ENCODE results near the gene KATNAL1. TPM values are rescaled to one million over a fixed set of nuclear protein-coding genes. Genes with fewer than 3 reads are reported as not detected.
"Not testable (repeated sequence)": the region's sequence is repeated elsewhere in the genome, so short reads cannot be mapped to it uniquely, and the experiment has no call there.

Gene KATNAL1
- total RNA-seq, 1 donor: 7.0 TPM

DNA sequence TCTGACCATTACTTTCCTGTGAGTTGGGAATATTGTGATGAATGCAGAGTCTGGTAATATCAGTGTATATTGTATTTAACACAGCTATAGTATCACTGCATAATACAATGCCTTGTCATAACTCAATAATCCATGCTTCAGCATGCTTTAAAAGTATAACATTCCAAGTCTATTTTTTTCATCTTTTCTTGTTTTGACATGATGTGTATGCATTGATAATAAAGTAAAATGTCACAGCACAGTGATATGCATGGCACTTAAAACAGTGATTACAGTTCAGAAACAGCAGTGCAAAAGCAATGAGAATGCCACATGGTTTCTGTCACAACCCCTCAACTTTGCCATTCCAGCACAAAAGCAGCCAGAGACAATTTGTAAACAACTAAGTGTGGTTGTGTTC, 17.8 kb downstream of the KATNAL1 start:
- Histone ChIP-seq H3K4me1 (ENCODE audit: insufficient read depth, low read length) (no peaks in the 10 kb centered on the region), H3K4me3 (ENCODE audit: low read length) (no peak overlapping the region), H3K9me3 (ENCODE audit: low read depth, low read length) (no peaks in the 10 kb centered on the region), H3K27me3 (ENCODE audit: insufficient read depth, low read length) (no peaks in the 10 kb centered on the region)

DNA sequence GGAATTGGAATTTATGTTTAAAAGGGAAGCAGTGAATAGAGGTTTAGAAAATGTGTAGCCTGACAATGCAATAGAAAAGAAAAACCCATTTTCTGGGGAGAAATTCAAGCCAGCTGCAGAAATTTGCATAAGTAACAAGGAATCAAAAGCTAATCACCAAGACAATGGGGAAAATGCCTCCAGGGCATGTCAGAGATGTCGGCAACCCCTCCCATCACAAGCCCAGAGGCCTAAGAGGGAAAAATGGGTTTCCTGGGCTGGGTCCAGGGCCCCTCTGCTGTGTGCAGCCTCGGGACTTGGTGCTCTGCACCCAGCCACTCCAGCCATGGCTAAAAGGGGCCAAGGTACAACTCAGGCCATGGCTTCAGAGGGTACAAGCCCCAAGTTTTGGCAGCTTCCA, 21.3 kb downstream of the KATNAL1 start:
- H3K27me3 ChIP-seq (ENCODE audit: insufficient read depth, low read length); H3K4me3 ChIP-seq (ENCODE audit: low read length); H3K9me3 ChIP-seq (ENCODE audit: low read depth, low read length); H3K4me1 ChIP-seq (ENCODE audit: insufficient read depth, low read length): not testable (repeated sequence)

DNA sequence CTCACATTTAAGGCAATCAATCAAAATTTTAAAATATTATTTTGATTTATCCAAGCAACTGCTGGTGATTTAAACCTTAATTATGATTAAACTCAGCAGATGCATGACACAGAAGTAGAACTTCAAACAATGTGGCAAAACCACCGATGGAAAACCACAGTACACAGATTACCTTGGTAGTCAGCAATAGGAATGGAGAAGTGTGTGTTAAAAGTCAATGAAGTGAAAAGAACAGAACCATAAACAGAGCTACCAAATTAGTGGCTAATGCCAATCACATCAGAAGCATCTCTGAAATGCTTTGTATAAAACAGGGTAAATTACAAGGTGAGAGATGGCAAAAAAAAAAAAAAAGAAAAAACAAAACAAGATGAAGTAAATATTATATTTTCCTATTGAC, 31.2 kb downstream of the KATNAL1 start:
- no peak overlapping the region for H3K4me3 ChIP-seq (ENCODE audit: low read length)
- no peaks in the 10 kb centered on the region for H3K27me3 ChIP-seq (ENCODE audit: insufficient read depth, low read length)

DNA sequence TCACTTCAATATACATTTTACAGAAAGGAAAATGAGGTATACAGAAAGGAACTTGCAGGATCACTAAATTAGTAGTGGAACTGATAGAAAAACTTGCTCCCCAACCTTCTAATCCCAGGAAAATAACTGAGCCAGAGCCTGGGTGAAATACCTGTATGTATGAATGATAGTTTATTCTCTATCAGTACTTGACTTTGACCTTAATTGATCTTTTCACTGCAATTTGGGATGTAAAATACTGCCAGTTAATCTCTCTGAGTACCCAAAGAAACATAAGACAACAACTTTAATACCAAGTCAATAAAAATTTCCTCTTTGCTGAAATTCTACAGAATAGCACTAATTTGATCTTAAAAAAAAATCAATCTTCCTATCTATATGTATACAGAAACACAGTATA, 33.3 kb downstream of the KATNAL1 start:
- no peaks in the 10 kb centered on the region for H3K4me1 ChIP-seq (ENCODE audit: insufficient read depth, low read length)
- no peaks in the 10 kb centered on the region for H3K27me3 ChIP-seq (ENCODE audit: insufficient read depth, low read length)
- no peaks in the 10 kb centered on the region for H3K9me3 ChIP-seq (ENCODE audit: low read depth, low read length)
- no peak overlapping the region for H3K4me3 ChIP-seq (ENCODE audit: low read length)

More for the DNA sequence above, 31.2 kb downstream of the KATNAL1 start:
- no peaks in the 10 kb centered on the region for H3K4me1 ChIP-seq (ENCODE audit: insufficient read depth, low read length)
- no peaks in the 10 kb centered on the region for H3K9me3 ChIP-seq (ENCODE audit: low read depth, low read length)

DNA sequence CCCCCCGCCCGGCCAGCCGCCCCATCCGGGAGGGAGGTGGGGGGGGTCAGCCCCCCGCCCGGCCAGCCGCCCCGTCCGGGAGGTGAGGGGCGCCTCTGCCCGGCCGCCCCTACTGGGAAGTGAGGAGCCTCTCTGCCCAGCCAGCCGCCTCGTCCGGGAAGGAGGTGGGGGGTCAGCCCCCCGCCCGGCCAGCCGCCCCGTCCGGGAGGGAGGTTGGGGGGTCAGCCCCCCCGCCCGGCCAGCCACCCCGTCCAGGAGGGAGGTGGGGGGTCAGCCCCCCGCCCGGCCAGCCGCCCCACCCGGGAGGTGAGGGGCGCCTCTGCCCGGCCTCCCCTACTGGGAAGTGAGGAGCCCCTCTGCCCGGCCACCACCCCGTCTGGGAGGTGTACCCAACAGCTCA, 37.3 kb downstream of the KATNAL1 start:
- not testable (repeated sequence) for H3K27me3 ChIP-seq (ENCODE audit: insufficient read depth, low read length); H3K4me3 ChIP-seq (ENCODE audit: low read length); H3K9me3 ChIP-seq (ENCODE audit: low read depth, low read length); H3K4me1 ChIP-seq (ENCODE audit: insufficient read depth, low read length)

DNA sequence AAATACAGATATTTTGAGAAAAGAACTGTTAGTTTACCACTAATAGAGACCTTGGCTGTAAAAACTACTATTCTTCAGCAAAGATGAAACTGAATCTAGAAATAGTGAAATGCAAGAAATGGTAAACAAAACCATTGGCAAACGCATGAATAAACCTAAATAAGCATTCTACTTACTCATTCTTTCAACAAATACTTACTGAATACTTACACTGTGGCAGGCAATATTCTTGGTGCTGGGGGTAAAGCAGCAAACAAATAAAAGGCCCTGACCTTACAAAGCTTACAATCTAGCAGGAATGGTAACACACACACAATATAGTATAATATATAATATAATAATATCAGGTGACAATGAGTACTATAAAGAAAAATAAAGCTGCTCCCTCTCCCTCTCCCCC, 38.7 kb downstream of the KATNAL1 start:
- Histone ChIP-seq H3K4me3 (ENCODE audit: low read length) (no peak overlapping the region), H3K4me1 (ENCODE audit: insufficient read depth, low read length) (no peaks in the 10 kb centered on the region), H3K27me3 (ENCODE audit: insufficient read depth, low read length) (no peaks in the 10 kb centered on the region), H3K9me3 (ENCODE audit: low read depth, low read length) (no peaks in the 10 kb centered on the region)

DNA sequence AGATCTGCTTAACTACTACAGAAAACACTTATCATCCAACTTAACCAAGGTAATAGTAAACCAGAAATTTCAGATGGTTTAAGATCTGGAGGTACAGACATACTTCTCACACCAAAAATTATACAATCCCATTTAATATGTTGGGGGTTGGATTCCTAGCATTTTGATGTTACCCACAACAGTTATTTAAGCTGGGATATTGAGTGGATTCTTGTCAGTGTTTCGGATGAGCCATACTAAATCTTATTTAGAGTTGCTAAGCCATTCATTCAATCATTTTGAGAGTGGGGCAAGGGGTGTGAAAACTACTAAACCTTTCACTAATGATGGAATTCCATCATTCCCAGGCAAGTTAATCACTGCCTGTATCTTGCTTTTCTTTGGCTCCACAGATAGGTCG, 40.6 kb downstream of the KATNAL1 start:
- H3K9me3 ChIP-seq (ENCODE audit: low read depth, low read length): no peaks in the 10 kb centered on the region
- H3K4me1 ChIP-seq (ENCODE audit: insufficient read depth, low read length): no peaks in the 10 kb centered on the region
- no peaks in the 10 kb centered on the region for H3K27me3 ChIP-seq (ENCODE audit: insufficient read depth, low read length)
- no peak overlapping the region for H3K4me3 ChIP-seq (ENCODE audit: low read length)

DNA sequence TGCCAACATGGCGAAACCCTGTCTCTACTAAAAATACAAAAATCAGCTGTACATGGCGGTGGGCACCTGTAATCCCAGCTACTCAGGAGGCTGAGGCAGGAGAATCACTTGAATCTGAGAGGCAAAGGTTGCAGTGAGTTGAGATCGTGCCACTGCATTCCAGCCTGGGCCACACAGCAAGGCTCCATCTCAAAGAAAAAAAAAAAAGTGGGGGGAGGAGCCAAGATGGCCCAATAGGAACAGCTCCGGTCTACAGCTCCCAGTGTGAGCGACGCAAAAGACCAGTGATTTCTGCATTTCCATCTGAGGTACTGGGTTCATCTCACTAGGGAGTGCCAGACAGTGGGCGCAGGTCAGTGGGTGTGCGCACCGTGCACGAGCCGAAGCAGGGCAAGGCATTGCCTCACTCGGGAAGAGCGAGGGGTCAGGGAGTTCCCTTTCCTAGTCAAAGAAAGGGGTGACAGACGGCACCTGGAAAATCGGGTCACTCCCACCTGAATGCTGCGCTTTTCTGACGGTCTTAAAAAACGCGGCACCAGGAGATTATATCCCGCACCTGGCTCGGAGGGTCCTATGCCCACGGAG, 48.1 kb downstream of the KATNAL1 start:
- not testable (repeated sequence) for H3K27me3 ChIP-seq (ENCODE audit: insufficient read depth, low read length); H3K4me3 ChIP-seq (ENCODE audit: low read length); H3K9me3 ChIP-seq (ENCODE audit: low read depth, low read length); H3K4me1 ChIP-seq (ENCODE audit: insufficient read depth, low read length)

DNA sequence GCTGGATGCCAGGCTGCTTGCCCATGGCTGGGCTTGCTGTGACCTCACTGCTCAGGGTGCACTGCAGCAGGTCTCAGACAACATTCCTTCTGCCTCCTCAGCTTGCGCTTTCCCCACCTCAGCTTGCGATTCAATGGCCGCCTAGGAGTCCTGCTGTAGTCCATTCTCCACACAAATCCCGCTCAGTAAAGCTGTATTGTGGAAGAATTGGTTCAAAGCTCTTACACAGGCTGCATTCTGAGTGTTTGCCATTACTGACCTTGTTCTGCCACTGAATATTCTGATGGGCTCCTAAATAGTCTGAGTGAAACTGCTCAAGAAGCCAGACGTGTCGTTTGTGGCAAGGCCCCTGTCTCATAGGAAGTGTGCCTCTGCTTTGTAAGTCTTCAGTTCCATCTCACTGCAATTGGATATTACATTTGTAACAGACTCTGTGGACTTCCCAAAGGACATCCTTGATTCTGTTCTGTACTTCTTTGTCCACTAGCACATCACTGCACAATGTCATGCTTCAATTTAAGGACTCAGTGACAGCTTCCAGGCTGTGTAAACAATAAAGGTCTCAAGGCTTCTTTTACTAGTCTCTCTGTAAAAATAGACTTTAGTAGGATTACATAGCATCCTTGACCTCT, 49.8 kb downstream of the KATNAL1 start:
- Histone ChIP-seq H3K4me1 (ENCODE audit: insufficient read depth, low read length) (peaks cover 7% of the 10 kb centered on the region), H3K27me3 (ENCODE audit: insufficient read depth, low read length) (no peaks in the 10 kb centered on the region), H3K4me3 (ENCODE audit: low read length) (no peak overlapping the region), H3K9me3 (ENCODE audit: low read depth, low read length) (no peaks in the 10 kb centered on the region)

DNA sequence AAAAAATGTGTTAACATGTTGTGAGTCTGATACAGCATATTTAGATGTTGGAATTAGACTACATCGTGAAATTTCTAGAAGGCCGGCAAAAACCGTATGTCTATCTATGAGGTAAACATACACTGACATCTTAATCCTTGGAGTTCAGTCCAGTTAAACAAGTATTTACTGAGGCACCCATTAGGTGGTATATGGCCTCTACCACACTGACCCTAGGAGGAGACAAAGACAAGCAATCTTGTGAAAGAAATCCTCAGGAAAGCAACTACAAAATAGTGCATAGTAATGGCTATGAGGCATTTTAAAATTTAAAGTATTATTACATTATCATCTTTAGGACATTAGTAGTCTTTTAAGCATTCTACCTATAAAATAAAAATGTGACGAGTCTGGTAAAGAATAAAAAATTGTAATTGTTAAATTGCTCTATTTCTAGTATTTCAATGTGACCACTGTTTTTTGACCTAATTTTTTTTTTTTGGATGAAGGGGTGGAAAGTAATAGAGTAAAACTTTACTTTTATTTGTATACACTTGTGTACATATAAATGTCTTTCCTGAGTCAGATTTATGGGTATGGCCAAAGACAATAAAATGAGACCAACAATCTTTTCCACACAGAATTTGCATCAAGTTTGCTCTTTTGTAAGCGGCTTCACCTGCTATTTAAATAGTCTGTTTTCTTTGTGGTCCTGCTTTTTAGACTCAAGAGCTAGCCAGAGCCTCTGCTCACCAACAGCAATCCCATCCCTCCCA, 50.5 kb downstream of the KATNAL1 start:
- no peaks in the 10 kb centered on the region for H3K9me3 ChIP-seq (ENCODE audit: low read depth, low read length)
- H3K4me3 ChIP-seq (ENCODE audit: low read length): no peak overlapping the region
- H3K4me1 ChIP-seq (ENCODE audit: insufficient read depth, low read length): peaks cover 7% of the 10 kb centered on the region
- H3K27me3 ChIP-seq (ENCODE audit: insufficient read depth, low read length): no peaks in the 10 kb centered on the region

DNA sequence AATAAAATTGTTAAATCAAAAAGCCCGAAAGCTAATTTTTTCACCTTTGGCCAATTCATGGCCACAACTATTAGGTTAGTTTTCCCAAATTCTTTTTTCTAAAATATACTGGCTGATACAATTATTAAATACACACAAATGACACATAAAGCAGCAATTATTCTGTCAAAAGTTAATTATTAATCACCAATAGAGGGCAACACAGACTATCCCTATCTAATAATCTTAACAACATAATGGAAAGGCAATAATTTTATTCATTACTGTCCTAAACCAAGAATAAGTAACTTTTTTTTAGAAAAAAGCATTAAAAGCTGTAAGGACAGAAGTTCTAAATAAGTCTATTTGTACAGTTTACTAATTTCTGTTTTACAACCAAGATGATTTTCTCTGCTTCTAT, 51.7 kb downstream of the KATNAL1 start:
- Histone ChIP-seq H3K9me3 (ENCODE audit: low read depth, low read length) (no peaks in the 10 kb centered on the region), H3K27me3 (ENCODE audit: insufficient read depth, low read length) (no peaks in the 10 kb centered on the region), H3K4me1 (ENCODE audit: insufficient read depth, low read length) (peaks cover 7% of the 10 kb centered on the region), H3K4me3 (ENCODE audit: low read length) (no peak overlapping the region)

DNA sequence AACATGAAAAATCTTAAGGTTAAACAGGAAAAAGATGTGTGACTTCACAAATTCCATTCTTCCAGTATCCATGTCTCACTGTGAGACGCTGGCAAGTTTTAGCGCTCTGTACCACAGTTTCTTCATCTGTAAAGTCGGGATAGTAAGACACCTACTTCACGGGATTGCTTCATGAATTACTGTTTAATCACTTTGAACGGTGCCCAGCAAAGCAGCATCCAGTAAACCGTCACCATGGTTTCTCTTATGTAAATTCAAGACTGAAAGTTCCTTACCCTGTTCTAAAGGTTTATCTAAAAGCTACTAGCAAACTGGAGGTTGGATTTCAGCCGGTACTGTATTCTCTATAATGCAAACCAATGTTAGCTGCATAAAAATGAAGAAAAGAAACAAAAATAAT, 53.5 kb downstream of the KATNAL1 start:
- Histone ChIP-seq H3K27me3 (ENCODE audit: insufficient read depth, low read length) (no peaks in the 10 kb centered on the region), H3K4me1 (ENCODE audit: insufficient read depth, low read length) (peaks cover 7% of the 10 kb centered on the region), H3K9me3 (ENCODE audit: low read depth, low read length) (peaks cover 7% of the 10 kb centered on the region), H3K4me3 (ENCODE audit: low read length) (no peak overlapping the region)

DNA sequence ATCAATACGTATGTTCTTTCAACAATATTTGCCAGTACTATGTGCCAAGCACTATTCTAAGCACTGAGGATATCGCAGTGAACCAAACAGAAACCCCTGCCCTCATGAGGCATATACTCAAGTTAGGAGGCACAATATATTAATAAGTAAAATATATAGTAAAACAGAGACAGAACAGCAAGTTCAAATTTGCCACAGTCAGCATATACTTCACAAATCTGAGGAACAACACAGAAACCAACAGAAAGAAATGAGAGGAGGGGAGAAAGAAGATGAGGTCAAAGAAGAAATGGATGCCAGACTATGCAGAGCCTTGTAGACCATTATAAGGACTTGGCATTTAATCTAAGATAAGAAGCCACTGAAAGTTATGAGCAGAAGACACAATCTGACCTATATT, 59.9 kb downstream of the KATNAL1 start:
- Histone ChIP-seq H3K27me3 (ENCODE audit: insufficient read depth, low read length) (no peaks in the 10 kb centered on the region), H3K9me3 (ENCODE audit: low read depth, low read length) (peaks cover 7% of the 10 kb centered on the region), H3K4me3 (ENCODE audit: low read length) (no peak overlapping the region), H3K4me1 (ENCODE audit: insufficient read depth, low read length) (no peaks in the 10 kb centered on the region)

DNA sequence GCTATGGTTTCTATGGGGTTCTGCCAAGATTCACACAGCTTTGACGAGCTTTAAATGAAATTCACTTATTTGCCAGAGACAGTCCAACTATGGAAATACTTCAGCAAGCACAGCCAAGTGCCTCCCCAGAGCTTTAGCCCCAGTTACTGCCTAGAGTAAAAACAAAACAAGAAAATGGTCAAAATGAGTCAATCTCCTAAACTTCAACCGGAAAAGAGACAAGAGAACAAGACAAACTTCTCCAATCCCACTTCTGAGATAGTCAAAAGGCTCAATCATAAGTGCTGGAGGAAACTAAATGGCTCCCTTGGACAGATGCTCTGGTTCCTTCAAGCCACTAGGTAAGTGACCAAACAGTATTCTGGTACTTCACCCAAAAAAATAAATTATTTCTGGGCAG, 65.8 kb downstream of the KATNAL1 start:
- Histone ChIP-seq H3K4me3 (ENCODE audit: low read length) (no peak overlapping the region), H3K9me3 (ENCODE audit: low read depth, low read length) (no peaks in the 10 kb centered on the region), H3K27me3 (ENCODE audit: insufficient read depth, low read length) (no peaks in the 10 kb centered on the region), H3K4me1 (ENCODE audit: insufficient read depth, low read length) (no peaks in the 10 kb centered on the region)

DNA sequence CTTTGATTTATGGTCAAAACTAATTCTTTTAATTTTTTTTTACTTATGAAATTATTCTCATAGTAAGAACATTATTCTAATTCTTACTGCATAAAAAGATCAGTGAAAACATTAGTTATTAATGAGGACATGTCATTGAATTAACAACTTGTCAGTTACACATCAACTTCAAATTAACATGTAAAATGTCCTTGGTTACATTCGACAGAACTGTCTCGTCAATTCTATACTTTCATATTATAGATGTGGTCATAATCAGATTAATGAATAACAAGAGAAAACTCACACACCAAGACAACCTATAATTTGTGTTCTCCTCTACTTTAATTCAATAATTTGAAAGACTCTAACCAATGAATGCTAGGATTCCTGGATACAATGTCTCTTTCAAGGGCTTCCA, 66.7 kb downstream of the KATNAL1 start:
- H3K4me1 ChIP-seq (ENCODE audit: insufficient read depth, low read length): no peaks in the 10 kb centered on the region
- H3K4me3 ChIP-seq (ENCODE audit: low read length): no peak overlapping the region
- H3K9me3 ChIP-seq (ENCODE audit: low read depth, low read length): no peaks in the 10 kb centered on the region
- no peaks in the 10 kb centered on the region for H3K27me3 ChIP-seq (ENCODE audit: insufficient read depth, low read length)

DNA sequence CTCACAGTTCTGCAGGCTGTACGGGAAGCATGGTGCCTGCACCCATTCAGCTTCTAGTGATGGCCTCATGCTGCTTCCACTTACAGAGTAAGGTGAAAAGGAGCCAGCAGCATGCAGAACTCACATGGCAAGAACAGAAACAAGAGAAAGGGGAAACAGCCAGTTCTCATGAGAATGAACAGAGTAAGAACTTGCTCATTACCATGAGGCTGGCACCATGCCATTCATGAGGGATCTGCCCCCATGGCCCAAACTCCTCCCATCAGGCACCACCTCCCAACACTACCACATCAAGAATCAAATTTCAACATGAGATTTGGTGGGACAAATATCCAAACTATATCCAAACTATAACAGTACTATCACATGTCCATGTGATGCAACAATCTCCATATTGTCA, 72.1 kb downstream of the KATNAL1 start:
- Histone ChIP-seq H3K4me3 (ENCODE audit: low read length) (no peak overlapping the region), H3K4me1 (ENCODE audit: insufficient read depth, low read length) (no peaks in the 10 kb centered on the region), H3K27me3 (ENCODE audit: insufficient read depth, low read length) (no peaks in the 10 kb centered on the region), H3K9me3 (ENCODE audit: low read depth, low read length) (no peaks in the 10 kb centered on the region)
